Lower leg skin (tissue), 3 donors: Measurements from ENCODE around the gene ZNF584.

ENCODE experiments used
- CTCF ChIP-seq, 3 donors: fragments of 450-650 bp; IDR thresholded peaks; one replicate each; pipeline ENCODE4 v1.5.1; 2016; ENCODE audit warnings: antibody characterized with exemption in 3 of 3, mild to moderate bottlenecking in 3 of 3, moderate library complexity in 2 of 3
- POLR2A ChIP-seq, 2 donors: fragments of 450-650 bp; IDR thresholded peaks; one replicate each; pipeline ENCODE4 v1.6.1; 2016 to 2017; ENCODE audit warnings: antibody characterized with exemption in 2 of 2, mild to moderate bottlenecking in 1 of 2, moderate library complexity in 1 of 2

- TF ChIP-seq CTCF (IDR thresholded peaks at IDR 0.05) (no peak), POLR2A (IDR thresholded peaks at IDR 0.05) (no peak)
Observed at GRCh38 chr19:58416604-58417003, 8.2 kb downstream of the ZNF584 start.
